K562 (cell line): ENCODE data around the gene GMEB2. TPM values are rescaled to one million over a fixed set of nuclear protein-coding genes. Genes with fewer than 3 reads are reported as not detected.

Experiments
- ATAC-seq: fragments of 200-7000 bp; cut with Tn5 transposase; 3 replicates; pipeline ENCODE4 v1.9.1; 2020; ENCODE audit warnings: moderate library complexity
- BruUV-seq: library from RNA; stranded (reverse); fragments of 400-500 nt; replicated peaks from 2 replicates; lab custom pipeline; 2021; lab: Mats Ljungman, UMichigan
- CTCF ChIA-PET: fragments of 300-600 bp; formaldehyde crosslinking; extraction: SDS; loops from one replicate; lab custom pipeline; 2021; ENCODE audit warnings: low intra/inter-chr PET ratio; lab: Yijun Ruan, JAX
- POLR2A ChIA-PET: fragments of 300-600, 350-650 bp; sonication (Branson Sonifier 250); formaldehyde crosslinking; extraction: SDS; loops from one replicate; lab custom pipeline; 2021; ENCODE audit warnings: antibody characterized with exemption, inconsistent platforms; lab: Yijun Ruan, JAX
- DNase-seq, 4 experiments: peaks; one replicate each; pipeline versions ENCODE4 v3.0.0 to v3.0.0-alpha.2; 2011 to 2018; ENCODE audit warnings: low spot score in 3 of 4, mixed read lengths in 3 of 4; ENCODE audit errors: extremely low read depth in 1 of 4
- FAIRE-seq: peaks from 2 replicates; lab custom pipeline; 2011; peaks lifted over from hg19 to GRCh38; lab: Jason Lieb, UNC
- H2AFZ ChIP-seq: 2 replicates; pipeline ENCODE4 v1.6.0; 2011; ENCODE audit warnings: low read depth, low read length, control low read depth, inconsistent platforms
- H3K27ac ChIP-seq: fragments of 200-600 bp; 3 replicates; pipeline ENCODE4 v1.8.0; 2011; ENCODE audit warnings: low read depth, mild to moderate bottlenecking, control low read depth, inconsistent platforms, low read length, moderate library complexity, mixed read lengths; ENCODE audit errors: extremely low read depth
- H3K27me3 ChIP-seq, 2 experiments: fragments of 300-600 bp in 1 of 2; 2 replicates in 1 of 2; 3 replicates in 1 of 2; pipeline versions ENCODE4 v1.6.0 to v1.8.0; 2011; ENCODE audit warnings: inconsistent platforms in 2 of 2, low read length in 2 of 2, mild to moderate bottlenecking in 1 of 2, mixed read lengths in 1 of 2, moderate library complexity in 1 of 2; ENCODE audit not compliant: control insufficient read depth in 2 of 2, insufficient read depth in 2 of 2
- H3K36me3 ChIP-seq: fragments of 300-600 bp; 3 replicates; pipeline ENCODE4 v1.8.0; 2011; ENCODE audit warnings: mild to moderate bottlenecking, low read length, inconsistent platforms; ENCODE audit not compliant: control insufficient read depth, insufficient read depth
- H3K4me1 ChIP-seq, 2 experiments: fragments of 200-600 bp in 1 of 2; replicated peaks in 1 of 2; 2 replicates in 1 of 2; 3 replicates in 1 of 2; pipeline versions ENCODE4 v1.5.1 to v1.8.0; 2011; ENCODE audit warnings: inconsistent platforms in 2 of 2, low read length in 2 of 2, mild to moderate bottlenecking in 1 of 2, mixed read lengths in 1 of 2, moderate library complexity in 1 of 2; ENCODE audit not compliant: control insufficient read depth in 2 of 2, insufficient read depth in 2 of 2
- H3K4me2 ChIP-seq: 2 replicates; pipeline ENCODE4 v1.6.1; 2011; ENCODE audit warnings: low read length, control low read depth, inconsistent platforms, mixed read lengths; ENCODE audit not compliant: insufficient read depth
- H3K4me3 ChIP-seq: fragments of 200-600 bp; sonication (generic), shearing (Covaris generic); 2 replicates; pipeline ENCODE4 v1.5.1; 2016; ENCODE audit warnings: control low read depth, inconsistent platforms
- H3K79me2 ChIP-seq: fragments of 200-600 bp; 3 replicates; pipeline ENCODE4 v1.8.0; 2011; ENCODE audit warnings: low read length, inconsistent platforms; ENCODE audit not compliant: control insufficient read depth, insufficient read depth
- H3K9ac ChIP-seq, 2 experiments: 2 replicates each; pipeline versions ENCODE4 v1.6.0 to v1.6.1; 2011; ENCODE audit warnings: low read depth in 2 of 2, low read length in 2 of 2, control low read depth in 1 of 2, inconsistent platforms in 1 of 2, mild to moderate bottlenecking in 1 of 2, mixed read lengths in 1 of 2; ENCODE audit not compliant: insufficient read depth in 1 of 2
- H3K9me1 ChIP-seq: one replicate; pipeline ENCODE4 v1.6.0; 2011; ENCODE audit warnings: inconsistent platforms, mild to moderate bottlenecking, low read length, moderate library complexity; ENCODE audit not compliant: control insufficient read depth, insufficient read depth
- H3K9me3 ChIP-seq: replicated peaks from 2 replicates; pipeline ENCODE4 v1.5.1; 2011; ENCODE audit warnings: low read depth, low read length, inconsistent platforms; ENCODE audit not compliant: control insufficient read depth, insufficient read depth
- H4K20me1 ChIP-seq: replicated peaks from 2 replicates; pipeline ENCODE4 v1.6.1; 2011; ENCODE audit warnings: low read length, inconsistent platforms, mixed read lengths; ENCODE audit not compliant: control insufficient read depth, insufficient read depth
- HMGN3 ChIP-seq: IDR thresholded peaks from 2 replicates; pipeline ENCODE4 v1.6.1; 2011; ENCODE audit warnings: borderline replicate concordance, low read depth, mild to moderate bottlenecking, mixed read lengths, low read length; ENCODE audit not compliant: insufficient read length; ENCODE audit errors: extremely low read depth
- PML ChIP-seq: IDR thresholded peaks from 2 replicates; pipeline ENCODE4 v1.6.1; 2012; ENCODE audit warnings: low read length, inconsistent platforms
- POLR2G ChIP-seq: fragments of 200-400 bp; formaldehyde crosslinking; IDR thresholded peaks from 2 replicates; pipeline ENCODE4 v1.6.1; 2017; ENCODE audit warnings: low read depth, mild to moderate bottlenecking, antibody characterized with exemption, low read length, moderate library complexity
- RHOXF2B ChIP-seq: fragments of 250-450 bp; sonication (Bioruptor Pico); conservative IDR thresholded peaks from 2 replicates; pipeline ENCODE4 v1.5.1; 2021
- WGBS: fragments of 100-300 bp; shearing (Covaris generic); methylation state at CpG from one replicate; pipeline ENCODE4 v1.1.6; 2016; ENCODE audit warnings: low coverage, mixed read lengths; ENCODE audit not compliant: insufficient coverage; ENCODE audit errors: missing lambda C conversion rate; 5-methylcytosine and 5-hydroxymethylcytosine counted together
- in situ Hi-C: fragments of 300-500 bp; cut with MboI; formaldehyde crosslinking; loops from 4 replicates; pipeline ENCODE4 v1.15.0; 2018; ENCODE audit warnings: inconsistent platforms, mixed read lengths
- intact Hi-C: fragments of 100-400 bp; cut with micrococcal nuclease; formaldehyde crosslinking; loops from 2 replicates; pipeline ENCODE4 v1.14.2; 2022
- polyA plus RNA-seq, 8 experiments: library from polyadenylated mRNA; depleted of rRNA in 4 of 8; stranded (reverse) in 5 of 8; unstranded in 3 of 8; fragments of >200 nt; fragmentation: Nextera tagmentation in 2 of 8; fragmentation: Illumina TruSeq in 1 of 8; extraction: Ambion mirVana in 2 of 8; extraction: Trizol in 1 of 8; gene quantifications; 2 replicates each; pipeline versions ENCODE4 v1.2.1 to v1.2.3, GENCODE V29; 2011 to 2014; ENCODE audit warnings: inconsistent platforms in 1 of 8, missing spikeins in 1 of 8
- total RNA-seq, 7 experiments: library from RNA; depleted of rRNA in 6 of 7; stranded (reverse); fragments of >200 nt in 6 of 7; fragmentation: Illumina TruSeq in 2 of 7; extraction: Trizol in 2 of 7; gene quantifications; 2 replicates each; pipeline versions ENCODE4 v1.2.1 to v1.2.3, GENCODE V29; 2011 to 2021; ENCODE audit warnings: low replicate concordance in 1 of 7
- TF ChIP-seq, protein P1 (sequence below): fragments of 450-650 bp; IDR thresholded peaks from 2 replicates; pipeline ENCODE4 v1.7.0; 2016; ENCODE audit warnings: borderline replicate concordance

Gene GMEB2
- total and polyA plus RNA-seq, 9 of the 15 experiments (the other 6 are each of a cell fraction or from before 2014, with no cell fraction given) = 0.03 to 13.9 (median 6.3) TPM

DNA sequence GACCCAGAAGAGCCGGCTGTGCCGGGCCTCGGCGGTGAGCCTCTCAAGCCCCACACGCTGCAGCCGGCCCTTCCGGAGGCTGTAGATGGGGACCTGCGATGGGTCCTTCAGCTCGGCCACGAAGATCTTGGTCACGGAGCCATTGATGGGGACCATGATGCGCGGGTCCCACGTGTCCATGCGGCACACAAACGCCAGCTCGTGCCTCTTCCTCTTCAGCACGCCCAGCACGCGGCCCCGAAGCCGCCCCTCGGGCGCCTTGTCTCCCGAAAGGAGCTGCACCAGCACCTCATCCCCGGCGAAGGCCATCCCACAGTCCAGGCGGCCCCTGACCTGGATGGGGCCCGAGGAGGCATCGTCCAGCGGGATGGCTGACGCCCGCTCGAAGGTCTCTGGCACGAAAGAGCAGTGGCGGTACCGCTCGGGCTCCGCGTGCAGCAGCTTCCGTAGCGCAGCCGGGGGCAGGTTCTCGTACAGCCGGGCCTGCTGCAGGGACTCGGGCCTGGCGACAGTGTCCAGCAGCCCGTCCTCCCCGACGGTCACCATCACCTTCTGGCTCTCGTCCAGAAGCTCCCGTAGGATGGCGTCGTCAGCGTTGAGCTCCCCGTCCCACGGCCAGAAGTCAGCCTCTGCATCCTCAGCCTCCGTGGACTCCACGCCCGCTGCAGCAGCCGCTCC is 61.7 kb downstream of the GMEB2 start (continued):
- TF ChIP-seq, protein P1, sequence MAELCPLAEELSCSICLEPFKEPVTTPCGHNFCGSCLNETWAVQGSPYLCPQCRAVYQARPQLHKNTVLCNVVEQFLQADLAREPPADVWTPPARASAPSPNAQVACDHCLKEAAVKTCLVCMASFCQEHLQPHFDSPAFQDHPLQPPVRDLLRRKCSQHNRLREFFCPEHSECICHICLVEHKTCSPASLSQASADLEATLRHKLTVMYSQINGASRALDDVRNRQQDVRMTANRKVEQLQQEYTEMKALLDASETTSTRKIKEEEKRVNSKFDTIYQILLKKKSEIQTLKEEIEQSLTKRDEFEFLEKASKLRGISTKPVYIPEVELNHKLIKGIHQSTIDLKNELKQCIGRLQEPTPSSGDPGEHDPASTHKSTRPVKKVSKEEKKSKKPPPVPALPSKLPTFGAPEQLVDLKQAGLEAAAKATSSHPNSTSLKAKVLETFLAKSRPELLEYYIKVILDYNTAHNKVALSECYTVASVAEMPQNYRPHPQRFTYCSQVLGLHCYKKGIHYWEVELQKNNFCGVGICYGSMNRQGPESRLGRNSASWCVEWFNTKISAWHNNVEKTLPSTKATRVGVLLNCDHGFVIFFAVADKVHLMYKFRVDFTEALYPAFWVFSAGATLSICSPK = no peak
- TF ChIP-seq PML = no peak

DNA sequence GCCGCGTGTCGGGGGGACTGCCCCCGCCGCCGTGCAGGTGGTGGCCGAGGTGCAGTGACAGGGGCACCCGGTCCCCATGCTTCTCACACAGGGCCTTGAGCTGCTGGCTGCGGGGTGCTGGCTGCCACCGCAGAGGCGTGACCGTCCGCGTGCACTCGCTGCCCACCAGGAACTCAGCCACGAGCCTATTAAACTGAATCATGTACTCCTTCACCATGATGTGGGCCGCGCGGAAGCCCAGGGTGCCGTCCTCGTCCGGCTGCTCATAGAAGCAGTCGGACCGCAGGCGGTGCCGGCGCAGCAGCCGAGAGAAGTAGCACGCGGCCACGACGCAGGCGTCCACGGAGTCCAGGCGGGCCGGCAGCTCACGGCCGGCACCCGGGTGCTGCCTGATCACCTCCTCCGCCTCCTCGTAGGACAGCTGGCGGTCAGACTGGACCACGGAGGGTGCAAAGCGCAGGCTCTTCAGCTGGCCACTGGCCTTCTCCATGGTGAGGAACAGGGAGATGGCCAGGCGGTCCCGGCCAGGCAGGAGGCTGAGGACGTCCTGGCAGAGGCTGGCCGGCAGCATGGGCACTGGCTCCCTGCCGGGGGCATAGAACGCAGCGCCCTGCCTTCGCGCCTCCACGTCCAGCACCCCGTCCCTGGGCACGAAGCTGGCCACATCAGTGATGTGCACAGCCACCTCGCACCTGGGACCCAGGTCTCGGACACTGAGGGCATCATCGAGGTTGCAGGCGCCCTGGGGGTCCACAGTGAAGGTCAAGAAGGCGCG is 62.7 kb downstream of the GMEB2 start:
- Histone ChIP-seq H4K20me1 (no peaks in the 10 kb centered on the region), H3K36me3 (no peaks in the 10 kb centered on the region), H2AFZ (no peak overlapping the region), H3K4me3 (no peak overlapping the region), H3K27me3 (peaks cover 0 to 24% of the 10 kb centered on the region in 2 experiments; a peak in 2 of 5 replicates), H3K27ac (no peak overlapping the region), H3K9me1 (no peaks in the 10 kb centered on the region), H3K4me2 (no peak overlapping the region), H3K9me3 (no peaks in the 10 kb centered on the region), H3K4me1 (peaks cover 0 to 94% of the 10 kb centered on the region in 2 experiments; a peak in 3 of 5 replicates), H3K79me2 (no peaks in the 10 kb centered on the region), H3K9ac (no peak overlapping the region)
- FAIRE-seq (no peak), DNase-seq (no peak), ATAC-seq (no peak)
- TF ChIP-seq HMGN3 (peak; percentile 23), POLR2G (peak; percentile 11; the same call in 1 of the 2 replicates), RHOXF2B (CRISPR knock-in tag) (no peak)
- in situ Hi-C loops (no loop called here), intact Hi-C loops (no loop called here)
- no TSS peak for BruUV-seq
- POLR2A ChIA-PET = interaction anchor here (1.4 to 1.9 kb wide), 2 partner anchors 7 to 9 kb away, joined by 3 to 9 read pairs; no protein-coding TSS in a partner anchor
- CTCF ChIA-PET = no interaction called here
- WGBS = 60% methylated on average over 46 of the region's 62 CpGs
